Measurements from ENCODE around the gene ARFGAP1.

ARFGAP1 gene

DNA sequence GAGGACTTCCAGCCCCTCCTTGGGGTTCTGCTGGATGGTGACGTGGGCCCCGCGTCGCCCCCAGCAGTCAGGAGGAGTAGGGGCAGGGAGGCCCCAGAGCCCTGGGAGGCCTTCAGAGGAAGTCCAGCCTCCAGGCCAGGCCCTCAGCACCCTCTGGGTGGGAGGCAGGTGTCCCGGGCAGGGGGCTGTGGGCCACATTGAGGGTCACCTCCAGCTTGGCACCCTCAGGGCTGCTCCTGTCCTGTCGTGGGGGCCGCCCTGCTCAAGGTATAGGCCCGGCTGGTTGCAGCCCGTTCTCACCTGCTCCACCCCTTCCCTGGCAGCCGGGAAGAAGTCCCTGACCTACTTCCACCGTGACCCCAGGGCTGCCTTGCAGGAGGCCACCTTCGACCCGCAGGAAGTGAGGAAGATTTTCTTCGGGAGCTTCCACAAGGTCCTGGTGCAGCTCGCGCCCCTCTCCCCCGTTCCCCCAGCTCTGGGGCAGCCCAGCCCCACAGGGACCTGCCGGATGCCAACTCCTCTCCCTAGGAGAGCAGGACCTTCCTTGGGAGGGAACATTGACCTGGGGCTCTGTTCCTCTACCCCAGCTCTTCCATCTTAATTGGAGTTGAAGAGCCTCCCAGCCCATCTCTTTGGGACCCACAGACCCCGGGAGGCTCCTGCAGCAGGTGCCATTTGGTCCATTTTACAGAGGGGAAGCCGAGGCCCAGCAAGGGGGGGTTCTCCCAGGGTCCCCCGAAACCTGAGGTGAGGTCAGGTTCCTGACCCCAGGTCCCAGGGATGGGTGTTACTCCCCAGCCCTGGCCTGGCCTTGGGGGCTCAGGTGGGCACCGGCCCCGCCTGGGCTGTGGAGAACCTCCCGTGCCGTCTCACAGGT lies 46.8 kb downstream of the ARFGAP1 start:
- no peak for DNase-seq (ENCODE audit: low spot score)

DNA sequence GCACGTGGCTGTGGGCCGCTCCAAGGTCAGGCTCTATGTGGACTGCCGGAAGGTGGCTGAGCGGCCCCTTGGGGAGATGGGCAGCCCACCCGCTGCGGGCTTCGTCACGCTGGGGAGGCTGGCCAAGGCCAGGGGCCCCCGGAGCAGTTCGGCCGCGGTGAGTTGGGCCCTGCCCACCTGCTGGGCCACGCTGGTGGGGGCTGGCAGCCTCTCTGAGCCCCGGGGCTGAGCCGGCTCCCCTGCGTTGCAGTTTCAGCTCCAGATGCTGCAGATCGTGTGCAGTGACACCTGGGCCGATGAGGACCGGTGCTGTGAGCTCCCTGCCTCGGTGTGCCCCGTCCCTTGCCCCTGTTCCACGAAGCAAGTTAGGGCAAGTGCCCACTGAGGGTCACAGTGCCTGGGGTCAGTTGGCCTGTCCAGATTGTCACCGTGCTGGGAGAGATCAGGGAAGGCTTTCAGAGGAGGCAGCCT lies 47.5 kb downstream of the ARFGAP1 start:
- no peak for DNase-seq (ENCODE audit: low spot score)

DNA sequence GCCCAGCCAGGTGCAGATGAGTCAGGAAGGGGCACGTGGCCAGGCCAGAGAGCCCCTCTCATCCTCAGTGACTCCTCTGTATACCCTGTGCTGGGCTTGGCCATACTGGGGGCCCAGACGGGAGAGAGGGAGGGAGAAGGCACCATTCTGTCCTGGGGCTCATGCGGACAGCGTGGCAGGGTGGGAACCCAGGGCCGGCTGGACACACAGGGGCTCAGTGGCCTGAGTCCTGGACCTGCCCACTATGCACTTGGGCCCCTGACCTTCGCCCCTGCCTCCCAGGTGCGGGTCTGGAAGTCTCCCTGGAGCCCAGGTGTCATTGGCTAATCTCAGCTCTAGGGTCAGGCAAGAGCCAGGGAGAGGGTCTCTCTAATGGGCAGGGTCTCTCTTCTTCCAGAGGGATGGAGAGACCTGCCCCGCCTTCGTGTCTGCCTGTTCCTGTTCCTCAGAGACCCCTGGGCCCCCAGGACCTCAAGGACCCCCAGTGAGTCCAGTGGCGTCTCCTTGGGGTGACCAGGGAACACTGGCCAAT lies 48.1 kb downstream of the ARFGAP1 start:
- no peak for DNase-seq (ENCODE audit: low spot score)

DNA sequence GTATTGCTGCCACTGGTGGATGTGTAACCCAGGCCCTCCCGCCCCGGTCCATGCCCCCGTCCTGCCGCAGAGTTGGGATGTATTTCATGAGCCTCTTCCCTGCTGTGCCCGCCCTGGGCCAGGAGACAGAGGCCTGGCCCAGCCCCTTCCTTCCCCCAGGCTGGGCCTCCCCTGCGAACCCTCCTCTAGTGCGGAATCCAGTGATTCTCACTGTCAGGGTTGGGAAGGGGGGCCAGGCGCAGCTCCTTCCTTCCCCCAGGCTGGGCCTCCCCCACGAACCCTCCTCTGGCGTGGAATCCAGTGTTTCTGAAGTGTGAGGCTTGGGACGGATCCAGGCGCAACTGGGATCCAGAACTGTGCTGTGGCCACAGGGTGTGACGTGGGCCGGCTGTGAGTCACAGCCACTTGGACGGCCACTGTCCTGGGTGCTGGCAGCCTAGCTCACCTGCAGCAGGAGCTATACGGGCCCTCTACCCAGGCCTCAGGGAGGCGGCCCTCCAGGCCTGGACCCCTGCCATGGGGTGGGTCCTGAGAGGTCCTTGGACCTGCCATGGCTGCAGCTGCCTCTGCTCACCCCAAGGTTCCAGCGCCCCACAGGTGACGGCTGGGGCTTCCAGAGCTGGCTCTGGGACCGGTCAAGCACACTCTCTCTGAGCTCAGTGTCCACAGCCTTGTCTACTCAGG lies 48.7 kb downstream of the ARFGAP1 start:
- no peak for DNase-seq (ENCODE audit: low spot score)

DNA sequence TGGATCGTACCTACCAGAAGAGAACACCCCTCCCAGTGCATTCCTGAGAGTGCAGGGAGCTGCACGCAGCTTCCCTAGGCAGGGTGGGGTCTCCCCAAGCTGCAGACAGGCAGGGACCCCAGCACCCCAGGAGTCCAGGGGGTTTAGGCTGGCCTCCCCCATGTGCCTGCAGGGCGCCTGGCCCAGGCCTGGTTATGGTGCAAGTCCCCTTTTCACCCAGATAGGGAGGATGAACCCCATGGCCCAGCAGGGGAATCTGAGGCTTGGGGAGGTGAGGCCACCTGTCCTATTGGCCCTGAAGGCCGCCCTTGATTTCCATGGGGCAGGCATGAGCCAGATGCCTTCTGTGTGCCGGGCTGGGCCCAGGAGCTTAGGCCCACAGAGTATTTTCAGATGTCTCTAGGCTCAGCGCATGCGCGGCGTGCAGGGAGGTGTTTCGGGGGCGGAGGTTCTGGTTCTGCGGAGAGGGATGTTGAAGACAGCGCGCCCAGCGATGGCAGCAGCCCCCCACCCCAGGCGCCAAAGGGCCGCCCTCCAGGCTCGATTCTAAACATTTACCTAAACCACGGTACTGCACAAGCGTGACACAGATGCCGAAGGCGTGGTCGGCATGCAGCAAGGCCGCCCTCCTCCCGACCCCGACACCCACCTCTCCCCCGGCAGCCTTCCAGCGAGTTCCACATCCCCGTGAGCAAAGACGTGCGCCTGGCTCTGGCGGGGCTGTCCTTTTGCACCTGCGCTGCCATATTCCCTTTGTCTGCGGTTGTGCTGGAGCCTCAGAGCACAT lies 49.7 kb downstream of the ARFGAP1 start:
- DNase-seq (ENCODE audit: low spot score) = no peak

DNA sequence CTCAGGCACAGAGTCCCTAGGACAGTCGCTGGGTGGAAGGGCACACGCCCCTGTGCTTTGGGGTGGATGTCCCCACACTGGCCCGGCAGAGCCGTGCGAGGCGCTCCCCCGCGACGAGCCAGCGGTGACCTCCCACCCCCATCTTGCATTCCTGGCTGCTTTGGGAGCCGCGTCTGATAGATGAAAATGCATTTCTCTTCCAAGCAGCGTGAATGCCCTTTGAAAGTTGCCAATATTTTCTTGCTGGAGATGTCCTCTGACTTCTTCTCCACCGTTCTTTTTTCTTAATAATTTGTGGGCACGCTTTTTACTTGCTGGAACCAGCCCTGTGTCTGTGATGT lies 50.3 kb downstream of the ARFGAP1 start:
- no peak for DNase-seq (ENCODE audit: low spot score)

DNA sequence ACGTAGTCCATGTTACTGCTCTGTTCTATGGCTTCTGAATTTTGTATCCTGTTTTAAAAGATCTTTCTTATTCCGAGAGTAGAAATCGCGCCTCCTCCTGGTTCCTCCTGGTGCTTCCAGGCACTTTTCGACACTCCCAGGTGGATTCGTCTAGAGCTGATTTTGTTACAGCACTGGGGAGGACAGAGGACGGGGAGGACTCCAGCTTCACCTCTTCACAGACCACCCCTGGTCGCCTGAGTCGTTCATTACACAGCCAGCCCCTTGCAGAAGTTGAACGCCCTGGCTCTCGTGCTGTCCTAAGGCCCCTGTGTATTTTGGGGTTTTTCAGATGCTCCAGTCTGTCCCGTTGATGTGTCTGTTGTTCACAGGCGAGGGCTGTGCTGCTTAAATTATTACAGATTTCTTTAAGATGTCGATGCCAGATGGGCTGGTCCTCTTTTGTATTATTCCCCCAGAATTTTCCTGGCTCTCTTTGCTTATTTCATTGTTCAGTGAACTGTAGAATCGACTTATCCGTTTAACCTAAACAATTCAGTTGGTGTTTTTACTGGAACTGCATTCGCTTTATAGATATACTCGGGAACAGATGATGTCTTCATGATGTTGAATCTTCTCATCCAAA lies 50.9 kb downstream of the ARFGAP1 start:
- DNase-seq (ENCODE audit: low spot score) = no peak

DNA sequence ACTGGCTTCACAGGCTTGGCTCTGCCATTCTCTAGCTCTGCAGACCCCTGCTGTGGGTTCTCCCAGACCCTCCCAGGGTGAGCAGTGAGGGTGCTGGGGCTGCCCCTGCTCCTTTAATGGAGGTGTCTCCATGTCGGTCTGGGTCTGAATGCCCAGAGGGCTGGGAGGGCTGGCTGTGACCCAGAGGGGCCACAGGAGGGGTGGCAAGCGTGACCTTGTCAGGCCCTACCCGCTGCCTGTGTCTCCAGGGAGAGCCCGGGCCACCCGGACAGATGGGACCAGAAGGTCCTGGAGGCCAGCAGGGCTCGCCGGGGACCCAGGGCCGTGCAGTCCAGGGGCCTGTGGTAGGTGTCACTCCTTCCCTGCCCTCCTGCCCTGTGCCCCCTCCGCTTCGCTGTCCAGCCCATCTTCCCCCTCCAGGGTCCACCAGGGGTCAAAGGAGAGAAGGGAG lies 52.4 kb downstream of the ARFGAP1 start:
- no peak for DNase-seq (ENCODE audit: low spot score)

DNA sequence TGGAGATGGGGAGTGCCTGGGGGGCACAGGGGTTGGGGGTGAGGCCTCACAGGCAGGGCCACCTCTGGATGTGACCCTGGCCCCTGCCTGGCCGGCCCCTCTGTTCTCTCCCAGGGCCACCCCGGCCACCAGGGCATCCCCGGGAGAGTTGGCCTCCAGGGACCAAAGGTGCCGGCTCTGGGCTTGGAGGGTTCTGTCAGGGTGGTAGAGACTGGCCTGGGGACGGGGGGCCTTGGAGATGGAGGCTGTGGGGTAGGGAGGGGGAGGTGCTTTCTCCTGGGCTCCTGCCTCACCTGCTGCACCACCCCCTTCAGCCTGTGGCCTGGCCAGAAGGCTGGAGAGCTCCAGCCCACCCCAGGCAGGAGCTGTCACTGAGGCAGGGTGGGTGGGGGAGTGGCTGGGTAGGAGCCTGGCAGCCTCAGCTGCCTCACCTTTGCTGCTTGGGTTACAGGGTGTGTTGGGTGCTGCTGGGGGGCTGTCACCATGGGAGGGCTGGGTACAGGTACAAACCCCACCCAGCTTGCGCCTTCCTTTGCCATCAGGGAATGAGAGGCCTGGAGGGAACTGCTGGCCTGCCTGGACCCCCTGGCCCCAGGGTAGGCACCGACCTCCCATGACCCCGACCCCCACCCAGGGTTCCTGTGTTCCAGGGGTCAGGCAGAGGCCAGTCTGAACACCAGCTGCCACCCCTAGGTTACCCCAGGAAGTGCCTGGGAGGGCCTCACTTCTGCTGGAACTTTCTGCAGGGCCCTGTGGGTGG lies 53.1 kb downstream of the ARFGAP1 start:
- no peak for DNase-seq (ENCODE audit: low spot score)

DNA sequence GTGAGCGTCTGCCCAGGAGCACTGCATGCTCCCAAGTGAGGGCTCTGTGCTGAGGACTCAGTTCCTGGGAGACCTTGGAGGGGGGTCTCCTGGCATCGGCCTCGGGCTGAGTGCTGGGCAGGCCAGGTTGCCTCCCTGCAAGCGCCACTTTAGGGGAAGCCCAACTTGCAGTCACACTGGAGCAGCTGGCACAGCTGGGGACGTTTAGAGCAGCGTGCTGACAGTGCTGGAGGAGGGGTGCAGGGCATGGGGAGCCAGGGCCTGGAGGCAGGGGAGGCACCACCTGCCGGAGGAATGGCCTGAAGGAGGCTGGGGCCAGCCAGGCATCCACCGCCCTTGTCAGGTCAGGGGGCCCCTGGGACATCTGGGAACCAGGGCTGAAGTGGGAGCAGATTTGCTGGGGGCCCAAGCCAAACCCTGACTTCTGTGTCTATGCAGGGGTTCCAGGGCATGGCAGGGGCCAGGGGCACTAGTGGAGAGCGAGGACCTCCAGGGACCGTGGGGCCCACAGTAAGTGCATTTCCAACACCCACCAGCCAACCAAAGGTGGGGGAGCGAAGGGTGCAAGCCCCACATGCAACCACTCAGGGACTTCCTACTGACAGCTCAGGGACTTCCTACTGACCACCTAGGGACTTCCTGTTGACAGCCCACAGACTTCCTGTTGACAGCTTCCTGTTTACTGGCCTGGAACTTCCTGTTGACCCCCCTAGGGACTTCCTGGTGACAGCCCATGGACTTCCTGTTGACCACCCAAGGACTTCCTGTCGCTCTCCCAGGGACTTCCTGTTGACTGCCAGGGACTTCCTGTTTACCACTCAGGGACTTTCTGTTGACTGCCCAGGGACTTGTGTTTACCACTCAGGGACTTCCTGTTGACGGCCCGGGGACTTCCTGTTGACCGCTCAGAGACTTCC lies 54.0 kb downstream of the ARFGAP1 start:
- DNase-seq (ENCODE audit: low spot score) = no peak

DNA sequence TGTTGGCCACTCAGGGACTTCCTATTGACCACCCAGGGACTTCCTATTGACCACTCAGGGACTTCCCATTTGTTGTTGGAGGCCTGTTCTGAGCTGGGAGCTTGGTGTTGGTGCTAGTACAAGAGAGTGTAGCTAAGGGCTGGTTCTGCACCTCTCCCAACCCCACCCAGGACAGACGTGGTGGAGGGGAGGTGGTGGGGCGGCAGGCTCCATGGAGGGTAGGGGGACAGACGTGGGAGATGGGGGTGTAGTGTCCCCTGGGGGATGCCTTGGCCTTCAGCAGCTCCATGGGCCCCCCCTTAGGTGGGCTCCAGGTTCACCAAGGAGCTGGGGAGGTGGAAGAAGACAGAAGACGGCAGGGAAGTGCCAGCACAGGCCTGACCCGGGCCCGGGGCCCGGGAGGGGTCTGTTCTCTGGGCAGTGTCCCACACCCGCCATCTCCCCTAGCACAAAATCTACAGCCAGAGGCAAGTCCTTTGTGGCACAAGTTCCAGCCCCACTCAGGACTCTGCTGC lies 54.7 kb downstream of the ARFGAP1 start:
- no peak for DNase-seq (ENCODE audit: low spot score)

DNA sequence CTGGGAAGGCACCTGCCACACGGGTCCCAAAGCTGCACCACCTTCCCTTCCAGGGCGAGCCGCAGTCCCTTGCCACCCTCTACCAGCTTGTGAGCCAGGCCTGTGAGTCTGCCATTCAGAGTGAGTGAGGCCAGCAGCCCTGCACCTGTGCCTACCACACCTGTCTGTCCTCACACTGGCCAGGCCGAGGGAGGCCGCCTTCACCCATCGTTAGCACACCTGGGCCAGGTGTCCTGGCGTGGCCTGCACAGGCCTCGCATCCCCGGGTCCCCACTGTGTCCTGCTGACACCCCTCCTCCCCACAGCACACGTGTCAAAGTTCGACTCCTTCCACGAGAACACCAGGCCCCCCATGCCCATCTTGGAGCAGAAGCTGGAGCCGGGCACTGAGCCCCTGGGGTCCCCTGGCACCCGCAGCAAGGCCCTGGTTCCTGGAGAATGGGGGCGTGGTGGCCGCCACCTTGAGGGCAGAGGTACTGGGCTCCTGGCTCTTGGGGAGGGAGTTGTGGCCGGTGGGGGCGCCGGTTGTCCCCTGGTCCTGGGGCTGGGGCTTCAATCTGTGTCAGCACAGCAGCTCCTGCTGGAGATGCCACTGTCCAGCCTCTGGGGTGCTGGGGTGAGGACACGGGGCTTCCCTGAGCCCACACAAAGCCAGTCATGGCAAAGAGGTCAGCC lies 55.5 kb downstream of the ARFGAP1 start:
- no peak for DNase-seq (ENCODE audit: low spot score)

DNA sequence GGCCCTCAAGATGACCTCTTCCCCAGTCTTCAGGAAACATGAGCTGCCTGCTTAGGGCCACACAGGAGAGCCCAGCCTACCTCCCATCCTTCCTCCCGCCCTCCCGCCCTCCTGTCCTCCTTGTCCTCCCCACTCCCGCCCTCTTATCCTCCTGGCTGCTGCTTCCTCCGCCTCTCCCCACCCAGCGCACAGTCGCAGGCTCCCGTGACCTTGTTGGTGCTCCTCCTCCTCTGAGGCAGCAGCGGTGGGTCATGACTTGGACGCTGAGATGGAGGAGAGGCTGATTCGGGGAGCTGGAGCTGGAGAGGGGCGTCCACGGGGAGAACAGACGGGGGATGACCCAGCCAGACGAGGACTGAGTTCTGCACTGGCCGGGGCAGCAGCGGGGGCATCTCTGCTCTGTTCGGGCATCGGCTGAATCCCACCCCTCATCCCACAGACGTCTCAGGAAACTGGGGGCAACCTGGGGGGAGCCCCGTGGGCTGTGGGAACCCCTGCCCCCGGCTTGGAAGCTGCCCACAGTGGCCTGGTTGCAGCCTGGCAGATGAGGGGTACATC lies 56.2 kb downstream of the ARFGAP1 start:
- no peak for DNase-seq (ENCODE audit: low spot score)

DNA sequence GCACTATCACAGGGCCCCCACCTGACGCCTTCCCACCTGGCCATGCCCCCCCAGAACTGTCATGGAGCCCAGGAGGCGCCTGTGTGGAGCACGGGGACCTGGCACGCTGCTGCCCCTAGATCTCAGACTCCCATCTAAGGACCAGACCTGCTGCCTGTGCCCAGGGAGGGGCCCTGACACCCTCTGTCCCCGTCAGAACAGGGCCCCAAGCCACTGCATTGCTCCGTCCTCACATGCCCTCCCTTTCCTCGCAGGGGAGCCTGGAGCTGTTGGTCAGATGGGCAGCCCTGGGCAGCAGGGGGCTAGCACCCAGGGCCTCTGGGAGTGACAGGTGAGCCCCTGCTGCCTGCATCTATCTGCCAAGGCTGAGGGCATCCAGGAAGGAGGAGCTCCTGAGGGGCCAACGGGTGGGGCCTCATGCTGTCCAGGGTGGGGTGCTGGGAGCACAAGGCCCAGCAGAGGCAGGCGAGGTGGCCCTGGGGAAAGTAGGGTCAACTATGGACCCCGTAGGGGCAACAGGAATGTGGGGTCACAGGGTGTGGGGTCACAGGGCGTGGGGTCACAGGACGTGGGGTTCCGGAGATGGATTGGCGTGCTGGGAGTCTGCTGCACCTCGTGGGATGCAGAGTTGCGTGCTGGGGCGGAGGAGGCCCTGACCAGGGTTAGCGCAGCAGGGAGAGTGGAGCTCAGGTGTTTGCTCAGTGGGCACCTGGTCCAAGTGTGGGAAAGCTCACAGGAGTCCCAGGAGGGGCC lies 56.9 kb downstream of the ARFGAP1 start:
- no peak for DNase-seq (ENCODE audit: low spot score)

DNA sequence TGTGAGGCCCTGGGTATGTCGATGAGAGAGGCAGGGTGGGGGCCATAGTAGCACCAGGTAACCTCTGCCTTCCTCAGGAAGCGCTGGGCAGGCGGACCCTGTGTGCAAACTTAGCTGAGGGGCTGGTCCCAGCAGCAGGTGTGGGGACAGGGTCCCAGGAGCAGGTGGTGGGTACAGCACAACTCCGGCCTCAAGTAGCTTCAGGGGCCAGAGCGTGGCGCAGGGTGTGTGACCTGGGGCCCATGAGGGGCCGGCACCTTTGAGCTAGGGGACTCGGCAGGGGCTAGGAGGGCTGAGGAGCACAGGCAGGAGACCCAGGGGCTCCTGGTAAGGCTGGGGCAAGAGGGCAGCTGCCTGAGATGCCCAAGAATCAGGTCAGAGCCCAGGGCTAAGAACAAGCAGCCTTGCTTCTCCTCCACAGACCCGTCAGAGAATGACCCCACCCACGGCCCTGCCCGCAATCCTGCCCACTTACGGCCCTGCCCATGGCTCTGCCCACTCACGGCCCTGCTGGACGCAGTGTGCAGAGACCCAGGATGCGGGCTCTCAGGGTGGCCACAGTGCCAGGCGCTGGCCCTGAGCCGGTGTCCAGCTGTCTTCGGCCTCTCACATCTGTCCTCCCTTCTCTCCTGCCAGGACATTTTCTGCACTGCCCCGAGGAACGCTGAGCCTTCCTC lies 57.6 kb downstream of the ARFGAP1 start:
- no peak for DNase-seq (ENCODE audit: low spot score)

DNA sequence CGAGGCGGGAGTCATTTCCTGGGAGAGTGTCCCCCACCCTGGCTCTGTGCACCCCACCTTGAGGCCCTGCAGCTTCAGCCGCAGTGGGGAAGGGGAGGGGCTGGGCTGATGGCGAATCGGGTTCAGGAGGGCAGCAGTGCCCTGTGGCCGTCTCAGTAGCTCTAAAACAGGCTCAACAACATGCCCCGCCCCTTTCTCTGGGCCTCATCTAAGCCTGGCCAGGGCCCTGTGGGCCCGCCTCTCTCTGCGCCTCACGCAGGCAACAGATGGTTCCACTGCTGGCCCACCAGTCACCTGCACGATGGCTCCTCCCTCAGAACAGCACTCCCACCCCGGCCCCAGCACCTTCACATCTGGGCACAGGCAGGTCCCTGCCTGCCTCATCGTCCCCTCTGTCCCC lies 58.3 kb downstream of the ARFGAP1 start:
- no peak for DNase-seq (ENCODE audit: low spot score)

DNA sequence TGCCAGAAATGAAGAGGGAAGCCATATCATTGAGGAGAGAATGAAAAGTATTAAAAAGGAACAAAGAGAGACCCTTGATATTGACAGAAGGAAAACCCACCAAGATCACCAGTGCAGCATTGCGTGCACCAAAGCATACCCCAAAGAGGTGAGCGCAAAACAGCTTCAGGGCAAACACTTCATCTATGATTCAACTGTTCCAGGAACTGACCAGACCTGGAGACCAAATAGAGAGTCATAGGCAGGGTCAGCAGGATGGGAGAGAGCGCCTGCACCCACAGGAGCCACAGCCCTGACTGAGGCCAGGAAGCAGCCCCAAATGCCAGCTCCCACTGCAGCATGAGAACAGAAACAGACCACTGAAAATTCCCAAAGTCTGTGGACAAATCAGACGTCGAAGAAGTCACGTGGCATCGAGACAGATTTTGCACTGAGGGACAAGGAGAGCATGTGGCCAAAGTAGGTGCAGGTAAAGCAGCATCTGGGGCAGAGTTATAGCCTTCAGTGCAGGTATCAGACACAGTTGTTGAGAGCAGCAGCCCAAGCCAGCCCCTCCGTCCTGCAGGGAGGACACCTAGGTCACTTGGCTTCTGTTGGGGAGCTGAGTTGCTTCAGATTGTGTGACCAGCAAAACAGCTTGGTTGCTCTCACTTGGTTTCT lies 59.3 kb downstream of the ARFGAP1 start:
- no peak for DNase-seq (ENCODE audit: low spot score)

Measured in LoVo (cell line).